LNCaP clone FGC (cell line): ENCODE results near the gene ZNF618.
A peak's percentile ranks its signal among the peaks of the same experiment; 100 is the strongest.

ENCODE experiments used
- DNase-seq: peaks from one replicate; pipeline ENCODE4 v3.0.0-alpha.2; 2011; ENCODE audit warnings: low read depth
- H3K4me3 ChIP-seq: 2 replicates; pipeline ENCODE4 v1.5.1; 2011; ENCODE audit warnings: mild to moderate bottlenecking, low read depth, low read length, control low read depth
- TF ChIP-seq, protein P1 (sequence below): IDR thresholded peaks from 2 replicates; pipeline ENCODE4 v1.5.1; 2012; ENCODE audit warnings: mild to moderate bottlenecking; ENCODE audit not compliant: control insufficient read depth, insufficient read depth; ENCODE audit errors: extremely low read depth

ZNF618 gene

DNA sequence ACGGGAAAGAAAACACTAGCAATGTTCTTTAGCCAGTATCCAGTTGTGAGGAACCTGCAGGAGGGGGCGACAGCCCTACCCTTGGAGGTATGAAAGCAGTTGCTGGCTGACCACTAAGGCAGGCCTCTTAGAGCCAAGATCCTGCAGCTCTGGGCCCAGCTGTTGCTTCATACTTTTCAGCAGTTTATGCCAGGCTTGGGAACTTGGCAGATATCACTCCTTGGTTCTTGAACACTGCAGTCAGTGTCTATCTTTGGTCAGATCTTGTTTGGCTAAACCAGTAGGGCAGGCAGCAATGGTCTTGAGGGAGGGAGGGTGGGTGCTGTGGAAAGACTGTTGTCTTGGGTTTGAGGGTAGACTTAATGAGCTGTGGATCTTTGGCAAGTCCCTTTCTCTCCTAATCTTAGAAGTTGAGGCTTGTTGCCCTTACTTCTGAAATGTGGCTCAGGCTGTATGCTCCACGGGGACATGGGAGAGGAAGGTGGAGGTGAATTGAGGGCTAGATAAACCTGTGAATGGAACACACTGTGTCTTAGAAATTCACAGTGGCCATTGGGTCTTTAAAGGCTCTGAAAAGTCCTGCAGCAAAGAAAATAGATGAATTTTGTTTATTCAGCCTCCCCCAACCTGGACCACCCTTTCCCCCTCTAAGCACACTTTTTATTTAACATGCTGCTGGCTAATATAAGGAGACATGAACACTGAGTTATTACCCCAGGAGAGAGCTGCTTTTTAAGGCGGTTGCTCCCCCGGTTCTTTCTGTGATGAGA is 37.5 kb downstream of the ZNF618 start:
- peak; percentile 70 for DNase-seq
- TF ChIP-seq, protein P1, sequence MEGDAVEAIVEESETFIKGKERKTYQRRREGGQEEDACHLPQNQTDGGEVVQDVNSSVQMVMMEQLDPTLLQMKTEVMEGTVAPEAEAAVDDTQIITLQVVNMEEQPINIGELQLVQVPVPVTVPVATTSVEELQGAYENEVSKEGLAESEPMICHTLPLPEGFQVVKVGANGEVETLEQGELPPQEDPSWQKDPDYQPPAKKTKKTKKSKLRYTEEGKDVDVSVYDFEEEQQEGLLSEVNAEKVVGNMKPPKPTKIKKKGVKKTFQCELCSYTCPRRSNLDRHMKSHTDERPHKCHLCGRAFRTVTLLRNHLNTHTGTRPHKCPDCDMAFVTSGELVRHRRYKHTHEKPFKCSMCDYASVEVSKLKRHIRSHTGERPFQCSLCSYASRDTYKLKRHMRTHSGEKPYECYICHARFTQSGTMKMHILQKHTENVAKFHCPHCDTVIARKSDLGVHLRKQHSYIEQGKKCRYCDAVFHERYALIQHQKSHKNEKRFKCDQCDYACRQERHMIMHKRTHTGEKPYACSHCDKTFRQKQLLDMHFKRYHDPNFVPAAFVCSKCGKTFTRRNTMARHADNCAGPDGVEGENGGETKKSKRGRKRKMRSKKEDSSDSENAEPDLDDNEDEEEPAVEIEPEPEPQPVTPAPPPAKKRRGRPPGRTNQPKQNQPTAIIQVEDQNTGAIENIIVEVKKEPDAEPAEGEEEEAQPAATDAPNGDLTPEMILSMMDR = no peak
- no peak overlapping the region for H3K4me3 ChIP-seq

DNA sequence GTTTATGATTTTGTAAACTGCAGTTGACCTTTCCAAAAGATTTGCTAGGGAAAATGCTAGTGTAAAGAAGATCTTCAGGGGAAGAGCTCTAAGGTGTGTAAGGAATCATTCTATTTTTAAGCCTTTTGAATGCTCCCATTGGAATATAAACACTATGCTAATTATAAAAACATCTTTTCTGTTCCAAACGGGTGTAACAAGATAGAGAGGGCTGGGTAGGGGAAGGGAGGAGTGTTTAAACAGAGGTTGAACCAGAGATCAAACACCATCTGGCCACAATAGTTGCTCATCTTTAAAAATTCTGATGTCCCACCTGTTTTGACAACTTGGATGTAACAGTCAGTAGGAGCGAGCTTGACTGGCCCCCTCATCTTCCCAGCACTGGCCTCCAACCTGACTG is 38.4 kb downstream of the ZNF618 start:
- TF ChIP-seq, protein P1 = no peak
- H3K4me3 ChIP-seq = no peak overlapping the region
- DNase-seq = no peak

DNA sequence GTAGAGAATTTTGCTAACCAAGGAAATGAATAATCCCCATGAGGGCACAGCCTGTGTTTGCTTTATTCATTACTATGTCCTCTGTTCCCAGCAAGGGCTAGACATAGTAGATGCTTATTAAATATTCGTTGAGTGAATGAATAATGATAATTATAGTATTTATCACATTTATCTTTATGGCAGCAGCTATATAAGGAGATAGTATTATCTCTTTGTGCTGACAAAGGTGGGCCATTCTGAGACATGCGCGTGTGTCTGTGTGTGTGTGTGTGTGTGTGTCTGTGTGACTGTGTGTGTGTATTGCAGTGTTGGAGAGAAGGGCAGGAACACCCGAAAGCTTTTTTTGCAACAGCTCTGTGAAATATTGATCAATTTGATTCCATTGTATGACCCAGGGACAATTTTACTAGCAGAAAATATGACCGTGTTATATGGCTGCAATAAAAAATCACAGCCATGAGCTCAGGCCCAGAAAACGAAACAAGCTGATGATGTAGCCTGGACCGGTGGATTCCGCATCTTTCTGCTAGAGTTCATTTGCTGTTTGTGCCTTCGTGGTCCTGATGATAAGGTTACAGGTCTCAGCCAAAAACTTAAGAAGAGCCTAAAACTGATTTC is 39.8 kb downstream of the ZNF618 start:
- DNase-seq = no peak
- TF ChIP-seq, protein P1 = no peak
- H3K4me3 ChIP-seq = no peak overlapping the region

DNA sequence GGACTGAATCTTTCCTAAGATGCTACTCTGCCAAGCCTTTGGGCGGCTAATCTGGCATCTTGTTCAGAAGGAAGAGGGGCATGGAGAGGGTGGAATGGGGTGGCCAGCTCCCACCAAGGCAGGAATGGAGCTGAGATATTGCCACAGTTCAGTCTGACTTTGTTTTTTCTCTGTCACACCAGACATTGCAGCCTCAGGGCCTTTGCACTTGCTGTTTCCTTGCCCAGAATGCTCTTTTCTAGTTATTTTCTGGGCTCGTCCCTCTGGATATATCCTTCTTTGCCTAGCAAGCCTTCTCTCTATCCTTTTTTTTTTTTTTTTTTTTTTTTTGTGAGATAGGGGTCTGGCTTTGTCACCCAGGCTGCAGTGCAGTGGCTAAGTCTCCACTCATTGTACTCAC is 40.8 kb downstream of the ZNF618 start:
- TF ChIP-seq, protein P1 = no peak
- no peak overlapping the region for H3K4me3 ChIP-seq
- DNase-seq = no peak

DNA sequence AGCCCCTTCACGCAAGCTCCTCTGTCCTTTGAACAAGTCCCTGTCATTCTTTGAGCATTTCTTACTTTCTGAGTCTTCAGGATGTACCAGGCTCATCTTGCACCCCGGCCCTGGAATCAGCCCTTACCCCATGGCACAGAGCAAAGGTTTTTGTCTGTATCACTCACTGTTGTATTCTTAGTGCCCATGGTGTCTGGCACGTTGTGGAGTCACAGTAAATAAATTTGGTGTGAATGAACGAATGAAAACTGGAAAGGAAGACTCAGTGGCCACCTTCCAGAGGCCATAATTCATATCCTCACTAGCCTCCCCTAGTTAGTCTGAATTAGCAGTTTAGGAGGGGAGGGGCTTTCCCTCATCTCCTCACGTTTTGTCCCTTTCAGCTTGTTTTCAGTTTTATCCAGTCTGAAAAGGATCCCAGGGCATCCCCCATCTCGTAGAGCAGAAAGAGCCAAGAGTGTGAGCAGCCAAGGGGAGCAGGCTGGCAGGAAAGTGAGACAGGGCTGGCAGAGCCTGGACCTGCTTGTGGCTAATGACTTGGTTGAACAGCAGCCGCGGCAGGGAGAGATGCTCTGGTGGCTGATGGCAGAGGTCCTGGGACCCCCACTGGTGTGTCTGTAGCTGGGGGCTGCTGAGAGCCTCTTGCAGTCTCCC is 42.7 kb downstream of the ZNF618 start:
- no peak overlapping the region for H3K4me3 ChIP-seq
- DNase-seq = no peak
- TF ChIP-seq, protein P1 = no peak

DNA sequence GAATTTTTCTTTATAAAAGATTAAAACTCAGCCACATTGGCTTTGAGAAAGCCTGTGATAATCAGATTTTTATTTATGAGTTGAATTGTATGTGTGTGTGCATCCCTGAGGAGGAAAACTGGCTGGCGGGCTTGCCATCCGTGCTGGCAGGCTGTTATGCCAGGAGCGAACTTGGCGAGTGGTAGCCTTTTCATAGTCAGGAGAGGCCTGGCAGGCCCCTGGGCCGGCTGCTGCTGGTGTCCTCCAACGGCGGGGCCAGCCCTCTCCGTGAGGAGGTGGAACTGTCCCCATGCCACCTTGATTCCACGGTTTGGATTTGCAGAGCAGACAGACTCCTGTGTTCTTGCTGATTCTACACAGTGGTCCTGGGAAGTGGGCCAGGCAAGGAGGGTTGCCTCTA is 43.3 kb downstream of the ZNF618 start:
- no peak overlapping the region for H3K4me3 ChIP-seq
- DNase-seq = no peak
- TF ChIP-seq, protein P1 = no peak
